ENCODE measurements around the gene SCGB1C1. TPM values are rescaled to one million over a fixed set of nuclear protein-coding genes. Genes with fewer than 3 reads are reported as not detected.

Gene SCGB1C1
- total and polyA plus RNA-seq, 9 of the 15 experiments (the other 6 are each of a cell fraction or from before 2014, with no cell fraction given), result not detected

GRCh38 chr11:230431-230830 is 37.6 kb downstream of the SCGB1C1 start:
- POLR2A ChIA-PET, result interaction anchor here (1.0 to 1.6 kb wide), 3 partner anchors 14 to 23 kb away, joined by 3 read pairs; partner anchors contain the start of genes BET1L and RIC8A
- BruUV-seq (replicated peaks), result no TSS peak

More at GRCh38 chr11:230431-230830, 37.6 kb downstream of the SCGB1C1 start:
- CTCF ChIA-PET (ENCODE audit: low intra/inter-chr PET ratio), result no interaction called here
- WGBS (ENCODE audit: insufficient coverage, low coverage, missing lambda C conversion rate), result 88% methylated on average over 10 of the region's 10 CpGs
- no peak overlapping the region for H3K4me2 ChIP-seq (ENCODE audit: insufficient read depth, low read length)
- no peak for DNase-seq (ENCODE audit: extremely low read depth in 1 of 4, low spot score in 3 of 4)
- peaks cover 6% of the 10 kb centered on the region for H3K79me2 ChIP-seq (ENCODE audit: control insufficient read depth, insufficient read depth, low read length)
- FAIRE-seq, result no peak
- peaks cover 12% of the 10 kb centered on the region; the same call in 2 of the 3 replicates for H3K36me3 ChIP-seq (ENCODE audit: control insufficient read depth, insufficient read depth, low read length)
- H3K4me1 ChIP-seq (replicated peaks in 1 of 2; ENCODE audit: control insufficient read depth in 2 of 2, insufficient read depth in 2 of 2, low read length in 2 of 2), result peaks cover 7 to 9% of the 10 kb centered on the region in 2 experiments; a peak in 4 of 5 replicates
- H3K9ac ChIP-seq (ENCODE audit: insufficient read depth in 1 of 2, low read depth in 2 of 2, low read length in 2 of 2), result 0 out of 4 replicates have a peak overlapping the region, but pooled peaks of 1 of the 2 experiments have one; percentile 13
- no peak for TF ChIP-seq ZNF512 (tag; IDR thresholded peaks at IDR 0.05)
- no peak for TF ChIP-seq PHB (CRISPR knock-in tag; IDR thresholded peaks at IDR 0.05)
- H2AFZ ChIP-seq (ENCODE audit: low read depth, low read length), result no peak overlapping the region
- H4K20me1 ChIP-seq (replicated peaks; ENCODE audit: control insufficient read depth, insufficient read depth, low read length), result no peaks in the 10 kb centered on the region
- no peak for ATAC-seq
- no peaks in the 10 kb centered on the region for H3K27me3 ChIP-seq (ENCODE audit: control insufficient read depth in 2 of 2, insufficient read depth in 2 of 2, low read length in 2 of 2)
- H3K27ac ChIP-seq (ENCODE audit: extremely low read depth, low read depth, low read length), result no peak overlapping the region
- no peaks in the 10 kb centered on the region for H3K9me1 ChIP-seq (ENCODE audit: control insufficient read depth, insufficient read depth, low read length)
- intact Hi-C loops (cut with micrococcal nuclease) (no loop called here), in situ Hi-C loops (cut with MboI) (no loop called here)
- no peaks in the 10 kb centered on the region; the same call in 1 of the 2 replicates for H3K9me3 ChIP-seq (replicated peaks; ENCODE audit: control insufficient read depth, insufficient read depth, low read depth, low read length)
- no peak overlapping the region for H3K4me3 ChIP-seq

All from K562 (cell line).